ENCODE measurements around the gene FBXO21. TPM values are rescaled to one million over a fixed set of nuclear protein-coding genes. Genes with fewer than 3 reads are reported as not detected.

FBXO21 gene
- total and polyA plus RNA-seq, 2 of the 13 experiments (the other 11 are each of a cell fraction or from before 2014, with no cell fraction given): 15.6 to 32.5 TPM

GRCh38 chr12:117190210-117190781, at the start of gene FBXO21 (continued):
- TF ChIP-seq NONO (IDR thresholded peaks at IDR 0.05): no peak
- no peak; the same call in 1 of the 2 replicates for TF ChIP-seq NONO (CRISPR knock-in tag; conservative IDR thresholded peaks at IDR 0.05)
- no peak for TF ChIP-seq SP1 (IDR thresholded peaks at IDR 0.05)
- peak; percentile 85 for TF ChIP-seq SP1 (CRISPR knock-in tag; IDR thresholded peaks at IDR 0.05)
- no peak for TF ChIP-seq KLF13 (CRISPR knock-in tag; IDR thresholded peaks at IDR 0.05)
- 0 out of 2 replicates have a peak, but pooled peaks have one; percentile 23 for TF ChIP-seq CCDC6 (CRISPR knock-in tag; IDR thresholded peaks at IDR 0.05)
- peak; percentile 61; the same call in 1 of the 2 replicates for TF ChIP-seq TFDP1 (CRISPR knock-in tag; IDR thresholded peaks at IDR 0.05; ENCODE audit: borderline replicate concordance)
- peak; percentile 46; the same call in 1 of the 2 replicates for TF ChIP-seq ZNF274 (CRISPR knock-in tag; IDR thresholded peaks at IDR 0.05)
- no peak for TF ChIP-seq ZNF382 (CRISPR knock-in tag; IDR thresholded peaks at IDR 0.05; ENCODE audit: borderline replicate concordance)
- TF ChIP-seq ZNF766 (CRISPR knock-in tag; IDR thresholded peaks at IDR 0.05; ENCODE audit: borderline replicate concordance): no peak
- no peak; the same call in 1 of the 2 replicates for TF ChIP-seq ZNF205 (CRISPR knock-in tag; IDR thresholded peaks at IDR 0.05)
- peak; percentile 78; the same call in 1 of the 2 replicates for TF ChIP-seq ZNF776 (CRISPR knock-in tag; IDR thresholded peaks at IDR 0.05)
- TF ChIP-seq, protein P1, sequence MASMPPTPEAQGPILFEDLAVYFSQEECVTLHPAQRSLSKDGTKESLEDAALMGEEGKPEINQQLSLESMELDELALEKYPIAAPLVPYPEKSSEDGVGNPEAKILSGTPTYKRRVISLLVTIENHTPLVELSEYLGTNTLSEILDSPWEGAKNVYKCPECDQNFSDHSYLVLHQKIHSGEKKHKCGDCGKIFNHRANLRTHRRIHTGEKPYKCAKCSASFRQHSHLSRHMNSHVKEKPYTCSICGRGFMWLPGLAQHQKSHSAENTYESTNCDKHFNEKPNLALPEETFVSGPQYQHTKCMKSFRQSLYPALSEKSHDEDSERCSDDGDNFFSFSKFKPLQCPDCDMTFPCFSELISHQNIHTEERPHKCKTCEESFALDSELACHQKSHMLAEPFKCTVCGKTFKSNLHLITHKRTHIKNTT (CRISPR knock-in tag; IDR thresholded peaks at IDR 0.05): no peak
- TF ChIP-seq, protein P2, sequence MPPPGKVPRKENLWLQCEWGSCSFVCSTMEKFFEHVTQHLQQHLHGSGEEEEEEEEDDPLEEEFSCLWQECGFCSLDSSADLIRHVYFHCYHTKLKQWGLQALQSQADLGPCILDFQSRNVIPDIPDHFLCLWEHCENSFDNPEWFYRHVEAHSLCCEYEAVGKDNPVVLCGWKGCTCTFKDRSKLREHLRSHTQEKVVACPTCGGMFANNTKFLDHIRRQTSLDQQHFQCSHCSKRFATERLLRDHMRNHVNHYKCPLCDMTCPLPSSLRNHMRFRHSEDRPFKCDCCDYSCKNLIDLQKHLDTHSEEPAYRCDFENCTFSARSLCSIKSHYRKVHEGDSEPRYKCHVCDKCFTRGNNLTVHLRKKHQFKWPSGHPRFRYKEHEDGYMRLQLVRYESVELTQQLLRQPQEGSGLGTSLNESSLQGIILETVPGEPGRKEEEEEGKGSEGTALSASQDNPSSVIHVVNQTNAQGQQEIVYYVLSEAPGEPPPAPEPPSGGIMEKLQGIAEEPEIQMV (CRISPR knock-in tag; IDR thresholded peaks at IDR 0.05; ENCODE audit: low read depth): peak; percentile 43; the same call in 1 of the 2 replicates
- peak; percentile 72; the same call in 1 of the 2 replicates for TF ChIP-seq TOPORS (CRISPR knock-in tag; IDR thresholded peaks at IDR 0.05)
- no peak for TF ChIP-seq GTF3A (CRISPR knock-in tag; conservative IDR thresholded peaks at IDR 0.05)
- TF ChIP-seq TEAD3 (CRISPR knock-in tag; optimal IDR thresholded peaks at IDR 0.05; ENCODE audit: borderline replicate concordance): peak; percentile 37
- TF ChIP-seq, protein P3, sequence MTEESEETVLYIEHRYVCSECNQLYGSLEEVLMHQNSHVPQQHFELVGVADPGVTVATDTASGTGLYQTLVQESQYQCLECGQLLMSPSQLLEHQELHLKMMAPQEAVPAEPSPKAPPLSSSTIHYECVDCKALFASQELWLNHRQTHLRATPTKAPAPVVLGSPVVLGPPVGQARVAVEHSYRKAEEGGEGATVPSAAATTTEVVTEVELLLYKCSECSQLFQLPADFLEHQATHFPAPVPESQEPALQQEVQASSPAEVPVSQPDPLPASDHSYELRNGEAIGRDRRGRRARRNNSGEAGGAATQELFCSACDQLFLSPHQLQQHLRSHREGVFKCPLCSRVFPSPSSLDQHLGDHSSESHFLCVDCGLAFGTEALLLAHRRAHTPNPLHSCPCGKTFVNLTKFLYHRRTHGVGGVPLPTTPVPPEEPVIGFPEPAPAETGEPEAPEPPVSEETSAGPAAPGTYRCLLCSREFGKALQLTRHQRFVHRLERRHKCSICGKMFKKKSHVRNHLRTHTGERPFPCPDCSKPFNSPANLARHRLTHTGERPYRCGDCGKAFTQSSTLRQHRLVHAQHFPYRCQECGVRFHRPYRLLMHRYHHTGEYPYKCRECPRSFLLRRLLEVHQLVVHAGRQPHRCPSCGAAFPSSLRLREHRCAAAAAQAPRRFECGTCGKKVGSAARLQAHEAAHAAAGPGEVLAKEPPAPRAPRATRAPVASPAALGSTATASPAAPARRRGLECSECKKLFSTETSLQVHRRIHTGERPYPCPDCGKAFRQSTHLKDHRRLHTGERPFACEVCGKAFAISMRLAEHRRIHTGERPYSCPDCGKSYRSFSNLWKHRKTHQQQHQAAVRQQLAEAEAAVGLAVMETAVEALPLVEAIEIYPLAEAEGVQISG (CRISPR knock-in tag; IDR thresholded peaks at IDR 0.05): peak; percentile 61
- TF ChIP-seq ZNF777 (CRISPR knock-in tag; IDR thresholded peaks at IDR 0.05): peak; percentile 39; the same call in 1 of the 2 replicates
- TF ChIP-seq ATF7 (IDR thresholded peaks at IDR 0.05): no peak
- no peak for TF ChIP-seq ATF7 (CRISPR knock-in tag; IDR thresholded peaks at IDR 0.05)
- peak; percentile 49; the same call in 1 of the 2 replicates for TF ChIP-seq SRY (CRISPR knock-in tag; IDR thresholded peaks at IDR 0.05)
- TF ChIP-seq GATAD1 (CRISPR knock-in tag; IDR thresholded peaks at IDR 0.05): 0 out of 2 replicates have a peak, but pooled peaks have one; percentile 21
- no peak for TF ChIP-seq HOXA5 (CRISPR knock-in tag; IDR thresholded peaks at IDR 0.05)
- peak; percentile 66; the same call in 1 of the 2 replicates for TF ChIP-seq ZNF430 (CRISPR knock-in tag; IDR thresholded peaks at IDR 0.05)
- peak; percentile 59; the same call in 1 of the 2 replicates for TF ChIP-seq SALL1 (CRISPR knock-in tag; IDR thresholded peaks at IDR 0.05)

Measured in HepG2 (cell line).